Lower lobe of right lung (tissue), 2 donors: ENCODE results near the gene BLACAT1. TPM values are rescaled to one million over a fixed set of nuclear protein-coding genes. Genes with fewer than 3 reads are reported as not detected.

ENCODE experiments used
- ATAC-seq, 2 donors: fragments of 200-7000 bp; cut with Tn5 transposase; one replicate each; pipeline ENCODE4 v1.9.1; 2020 to 2022; ENCODE audit warnings: mild to moderate bottlenecking in 2 of 2, moderate library complexity in 2 of 2
- DNase-seq: peaks from one replicate; pipeline ENCODE4 v3.0.0-alpha.2; 2020
- H3K27ac ChIP-seq: fragments of 200-600 bp; one replicate; pipeline ENCODE4 v1.8.0; 2022
- H3K27me3 ChIP-seq: fragments of 200-600 bp; one replicate; pipeline ENCODE4 v1.8.0; 2022; ENCODE audit warnings: low read depth
- H3K36me3 ChIP-seq: fragments of 200-600 bp; one replicate; pipeline ENCODE4 v1.8.0; 2022; ENCODE audit warnings: mild to moderate bottlenecking
- H3K4me1 ChIP-seq: fragments of 200-600 bp; one replicate; pipeline ENCODE4 v1.8.0; 2022
- H3K4me3 ChIP-seq: fragments of 200-600 bp; one replicate; pipeline ENCODE4 v1.8.0; 2022; ENCODE audit warnings: mild to moderate bottlenecking
- H3K9me3 ChIP-seq: fragments of 200-600 bp; one replicate; pipeline ENCODE4 v1.8.0; 2022
- CTCF ChIP-seq: fragments of 200-600 bp; IDR thresholded peaks from one replicate; pipeline ENCODE4 v1.8.0; 2022; ENCODE audit warnings: antibody characterized with exemption, mild to moderate bottlenecking
- intact Hi-C: fragments of 100-400 bp; cut with DNase I; formaldehyde crosslinking; loops from one replicate; pipeline ENCODE4 v1.11.0; 2022
- total RNA-seq: library from RNA; stranded (reverse); fragmentation: NEBNext Ultra II Directional; extraction: Animal tissue kit (Norgen Biotek cat#: 25700); gene quantifications from one replicate; pipeline ENCODE4 v1.2.1, GENCODE V29; 2021
- donor health status: DM: no; HTN: yes; CAD: no; lungs with severe emphysema.

The BLACAT1 gene
- total RNA-seq, 1 donor from 2014 or later, result 1.0 TPM

GRCh38 chr1:205441318-205441633, 14.6 kb downstream of the BLACAT1 start:
- Histone ChIP-seq H3K4me1 (peaks cover 52% of the 10 kb centered on the region), H3K9me3 (no peaks in the 10 kb centered on the region), H3K27ac (peak overlapping the region; percentile 58), H3K27me3 (peaks cover 6% of the 10 kb centered on the region), H3K4me3 (peak overlapping the region; percentile 24), H3K36me3 (no peaks in the 10 kb centered on the region)
- intact Hi-C loops, result no loop called here
- no peak for DNase-seq
- no peak for TF ChIP-seq CTCF
- ATAC-seq, result no peak

- DNase-seq (peak; percentile 78), ATAC-seq (peak; percentile 84 to 86)
- no peaks in the 10 kb centered on the region for H3K36me3 ChIP-seq
- no peaks in the 10 kb centered on the region for H3K9me3 ChIP-seq
- intact Hi-C loops, result no loop called here
- no peak for TF ChIP-seq CTCF
- peaks cover 9% of the 10 kb centered on the region for H3K27me3 ChIP-seq
- H3K27ac ChIP-seq, result peak overlapping the region; percentile 58
- H3K4me1 ChIP-seq, result peaks cover 49% of the 10 kb centered on the region
- peak overlapping the region; percentile 24 for H3K4me3 ChIP-seq
Observed at GRCh38 chr1:205440476-205441317, 15.1 kb downstream of the BLACAT1 start.

GRCh38 chr1:205440121-205440475, 15.7 kb downstream of the BLACAT1 start:
- intact Hi-C loops, result no loop called here
- Histone ChIP-seq H3K4me3 (no peak overlapping the region), H3K4me1 (peaks cover 49% of the 10 kb centered on the region), H3K9me3 (no peaks in the 10 kb centered on the region), H3K27me3 (peaks cover 9% of the 10 kb centered on the region), H3K36me3 (no peaks in the 10 kb centered on the region), H3K27ac (no peak overlapping the region)
- no peak for ATAC-seq
- no peak for DNase-seq
- no peak for TF ChIP-seq CTCF

- peak; percentile 84 for TF ChIP-seq CTCF
- ATAC-seq, result peak; percentile 65 to 66
Observed at GRCh38 chr1:205438213-205439158, 17.4 kb downstream of the BLACAT1 start.

GRCh38 chr1:205437570-205437969, 18.3 kb downstream of the BLACAT1 start:
- no peak for DNase-seq

More at GRCh38 chr1:205438213-205439158, 17.4 kb downstream of the BLACAT1 start:
- intact Hi-C loops, result no loop called here
- peaks cover 49% of the 10 kb centered on the region for H3K4me1 ChIP-seq
- H3K27me3 ChIP-seq, result peaks cover 9% of the 10 kb centered on the region
- H3K36me3 ChIP-seq, result no peaks in the 10 kb centered on the region
- no peaks in the 10 kb centered on the region for H3K9me3 ChIP-seq
- DNase-seq, result peak; percentile 84
- H3K4me3 ChIP-seq, result no peak overlapping the region
- H3K27ac ChIP-seq, result no peak overlapping the region

More at GRCh38 chr1:205437570-205437969, 18.3 kb downstream of the BLACAT1 start:
- no peak for TF ChIP-seq CTCF
- ATAC-seq, result no peak
- intact Hi-C loops, result no loop called here
- Histone ChIP-seq H3K27ac (no peak overlapping the region), H3K27me3 (peaks cover 9% of the 10 kb centered on the region), H3K4me1 (peaks cover 47% of the 10 kb centered on the region), H3K4me3 (no peak overlapping the region), H3K36me3 (no peaks in the 10 kb centered on the region), H3K9me3 (no peaks in the 10 kb centered on the region)
